ENCODE data around the gene MUC2. TPM values are rescaled to one million over a fixed set of nuclear protein-coding genes. Genes with fewer than 3 reads are reported as not detected.

The MUC2 gene
- polyA plus RNA-seq, 3 donors = 0.03 to 0.21 (median 0.17) TPM

DNA sequence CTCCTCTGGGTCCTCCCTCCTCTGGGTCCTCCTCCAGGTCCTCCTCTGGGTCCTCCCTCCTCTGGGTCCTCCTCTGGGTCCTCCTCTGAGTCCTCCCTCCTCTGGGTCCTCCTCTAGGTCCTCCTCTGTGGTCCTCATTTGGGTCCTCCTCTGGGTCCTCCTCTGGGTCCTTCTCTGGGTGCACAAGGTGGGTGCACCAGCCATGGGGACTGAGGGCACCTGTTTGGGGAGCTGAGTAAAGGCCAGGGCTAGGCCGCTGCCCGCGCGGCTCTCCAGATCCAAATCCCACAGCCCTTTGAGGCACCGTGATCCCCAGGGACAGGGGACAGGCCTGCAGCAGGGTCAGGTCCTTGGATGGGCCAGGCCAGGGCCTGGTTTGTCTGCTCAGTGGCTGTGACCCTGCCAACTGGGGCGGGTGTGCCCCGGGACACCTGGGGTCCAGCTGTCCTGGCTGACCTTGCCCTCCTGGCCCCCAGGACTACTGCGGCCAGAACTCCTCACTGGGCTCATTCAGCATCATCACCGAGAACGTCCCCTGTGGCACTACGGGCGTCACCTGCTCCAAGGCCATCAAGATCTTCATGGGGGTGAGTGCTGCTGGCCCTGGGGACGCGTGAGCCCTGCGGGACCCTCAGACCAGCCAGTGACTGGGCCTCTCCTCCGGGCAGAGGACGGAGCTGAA, 12.7 kb downstream of the MUC2 start:
- DNase-seq = no peak

DNA sequence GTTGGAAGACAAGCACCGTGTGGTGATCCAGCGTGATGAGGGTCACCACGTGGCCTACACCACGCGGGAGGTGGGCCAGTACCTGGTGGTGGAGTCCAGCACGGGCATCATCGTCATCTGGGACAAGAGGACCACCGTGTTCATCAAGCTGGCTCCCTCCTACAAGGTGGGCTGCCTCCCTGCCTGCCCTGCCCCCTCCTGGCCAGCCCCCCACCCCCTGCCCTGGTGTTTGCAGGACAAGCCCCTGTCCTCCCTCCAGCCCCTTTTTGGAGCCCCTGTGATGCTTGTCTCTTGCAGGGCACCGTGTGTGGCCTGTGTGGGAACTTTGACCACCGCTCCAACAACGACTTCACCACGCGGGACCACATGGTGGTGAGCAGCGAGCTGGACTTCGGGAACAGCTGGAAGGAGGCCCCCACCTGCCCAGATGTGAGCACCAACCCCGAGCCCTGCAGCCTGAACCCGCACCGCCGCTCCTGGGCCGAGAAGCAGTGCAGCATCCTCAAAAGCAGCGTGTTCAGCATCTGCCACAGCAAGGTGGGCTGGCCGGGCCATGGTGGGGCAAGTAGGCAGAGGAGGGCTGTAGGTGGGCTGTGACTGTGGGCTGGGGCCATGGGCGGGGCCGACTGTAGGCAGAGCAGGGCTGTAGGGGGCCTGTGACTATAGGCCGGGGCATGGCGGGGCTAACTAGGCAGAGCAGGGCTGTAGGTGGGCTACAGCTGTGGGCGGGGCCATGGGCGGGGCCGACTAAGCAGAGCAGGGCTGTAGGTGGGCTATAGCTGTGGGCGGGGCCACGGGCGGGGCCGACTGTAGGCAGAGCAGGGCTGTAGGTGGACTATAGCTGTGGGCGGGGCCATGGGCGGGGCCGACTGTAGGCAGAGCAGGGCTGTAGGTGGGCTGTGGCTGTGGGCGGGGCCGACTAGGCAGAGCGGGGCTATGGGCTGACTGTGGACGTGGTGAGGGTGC, 13.6 kb downstream of the MUC2 start:
- no peak for DNase-seq

DNA sequence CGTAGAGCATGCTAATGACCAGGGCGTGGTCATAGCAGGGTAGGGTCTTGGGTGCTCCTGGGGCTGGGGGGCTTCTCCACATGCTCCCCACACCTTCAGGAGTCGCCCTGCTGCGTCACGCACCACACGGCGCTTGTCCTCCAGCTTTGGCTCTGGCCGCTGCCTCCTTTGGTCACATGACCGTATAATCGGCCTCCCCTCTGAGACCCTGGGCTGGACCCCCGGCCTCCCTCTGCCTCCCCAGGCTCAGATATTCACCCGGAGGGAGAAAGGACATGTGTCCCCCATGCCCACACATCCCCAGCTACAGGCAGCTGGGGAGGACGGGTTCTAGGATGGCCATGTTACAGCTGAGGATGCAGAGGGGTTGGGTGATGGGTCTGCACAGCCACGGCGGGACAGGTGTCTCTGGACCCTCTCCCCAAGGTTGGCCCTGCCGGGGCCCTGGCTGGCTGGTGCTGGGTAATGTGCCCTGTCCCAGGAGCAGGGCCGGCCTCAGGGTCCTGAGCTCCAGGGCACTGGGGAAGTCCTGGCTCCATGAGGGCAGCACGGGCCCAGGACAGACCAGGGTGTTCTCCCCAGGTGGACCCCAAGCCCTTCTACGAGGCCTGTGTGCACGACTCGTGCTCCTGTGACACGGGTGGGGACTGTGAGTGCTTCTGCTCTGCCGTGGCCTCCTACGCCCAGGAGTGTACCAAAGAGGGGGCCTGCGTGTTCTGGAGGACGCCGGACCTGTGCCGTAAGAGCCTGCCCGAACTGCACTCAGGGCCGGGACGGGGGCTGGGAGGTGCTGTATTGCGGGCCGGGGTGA, 14.5 kb downstream of the MUC2 start:
- no peak for DNase-seq

DNA sequence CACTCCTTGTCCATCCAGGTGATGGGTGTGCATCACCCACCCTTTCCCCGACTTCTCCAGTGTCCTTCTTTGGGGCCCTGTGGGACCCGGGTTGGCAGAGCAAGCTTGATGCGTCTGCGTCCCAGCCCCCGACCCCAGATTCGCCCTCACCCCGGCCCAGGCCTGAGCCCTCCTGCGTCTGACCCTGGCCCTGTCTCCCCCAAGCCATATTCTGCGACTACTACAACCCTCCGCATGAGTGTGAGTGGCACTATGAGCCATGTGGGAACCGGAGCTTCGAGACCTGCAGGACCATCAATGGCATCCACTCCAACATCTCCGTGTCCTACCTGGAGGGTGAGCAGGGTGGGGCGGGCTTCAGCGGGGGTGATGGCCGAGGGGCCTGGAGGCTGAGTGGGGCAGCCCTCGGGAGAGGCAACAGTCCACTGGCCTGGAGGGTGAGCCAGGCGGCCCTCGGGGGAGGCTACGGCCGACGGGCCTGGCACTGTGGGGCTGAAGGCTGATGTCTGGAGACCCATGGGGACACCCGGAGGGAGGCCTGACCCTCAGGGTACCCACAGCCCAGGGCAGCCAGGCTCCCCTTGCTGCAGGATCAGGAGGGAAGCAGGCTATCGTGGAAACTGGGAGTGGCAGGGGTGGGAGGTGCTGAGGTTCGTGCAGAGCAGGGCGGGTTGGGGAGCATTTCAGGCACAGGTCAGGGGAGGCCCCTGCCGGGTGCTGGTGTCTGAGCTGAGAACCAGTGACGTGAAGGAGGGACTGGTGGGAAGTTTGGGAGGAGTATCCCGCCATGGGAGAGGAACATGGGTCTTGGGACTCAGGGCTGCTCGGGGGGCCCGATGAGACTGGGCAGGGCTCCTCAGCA, 15.3 kb downstream of the MUC2 start:
- no peak for DNase-seq

DNA sequence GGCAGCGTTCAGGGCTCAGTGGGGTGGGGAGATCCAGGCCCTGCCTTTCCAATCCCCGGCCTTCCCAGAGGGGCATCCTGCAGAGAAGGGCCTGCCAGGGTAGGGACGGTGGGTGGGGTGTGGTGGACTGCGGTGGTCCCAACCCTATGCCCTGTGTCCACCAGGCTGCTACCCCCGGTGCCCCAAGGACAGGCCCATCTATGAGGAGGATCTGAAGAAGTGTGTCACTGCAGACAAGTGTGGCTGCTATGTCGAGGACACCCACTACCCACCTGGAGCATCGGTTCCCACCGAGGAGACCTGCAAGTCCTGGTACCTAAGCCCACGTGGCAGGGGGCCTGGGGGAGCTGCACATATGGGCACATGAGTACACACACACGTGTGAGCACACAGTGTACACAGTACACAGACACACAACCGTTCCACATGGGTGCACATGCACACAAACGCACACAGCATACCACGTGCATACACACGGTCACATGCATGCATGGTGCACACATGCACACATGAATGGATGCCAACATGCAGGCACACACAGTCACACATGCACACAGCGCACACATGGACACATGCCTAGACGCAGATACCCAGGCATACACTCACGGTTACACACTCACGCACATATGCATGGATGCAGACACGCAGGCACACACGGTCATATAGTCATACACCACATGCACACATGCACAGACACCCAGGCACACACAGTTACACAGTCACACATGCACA, 16.1 kb downstream of the MUC2 start:
- no peak for DNase-seq

DNA sequence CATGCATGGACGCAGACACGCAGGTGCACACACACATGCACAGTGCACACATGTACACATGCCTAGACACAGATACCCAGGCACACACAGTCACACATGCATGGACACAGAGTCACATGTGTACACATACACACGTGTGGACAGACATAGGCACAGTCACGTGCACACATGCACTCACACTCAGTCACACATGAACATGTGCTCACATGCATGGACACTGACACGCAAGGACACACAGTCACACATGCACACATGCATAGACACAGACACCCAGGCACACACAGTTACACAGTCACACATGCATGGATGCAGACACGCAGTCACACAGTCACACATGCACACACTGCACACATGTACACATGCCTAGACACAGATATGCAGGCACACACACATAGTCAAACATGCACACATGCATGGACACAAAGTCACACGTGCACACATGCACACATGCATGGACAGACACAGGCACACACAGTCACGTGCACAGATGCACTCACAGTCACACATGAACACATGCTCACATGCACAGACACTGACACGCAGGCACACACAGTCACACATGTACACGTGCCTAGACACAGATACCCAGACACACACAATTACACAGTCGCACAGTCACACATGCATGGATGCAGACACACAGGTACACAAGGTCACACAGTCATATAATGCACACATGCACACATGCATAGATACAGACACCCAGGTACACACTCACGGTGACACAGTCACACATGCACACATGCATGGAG, 16.8 kb downstream of the MUC2 start:
- DNase-seq = no peak

DNA sequence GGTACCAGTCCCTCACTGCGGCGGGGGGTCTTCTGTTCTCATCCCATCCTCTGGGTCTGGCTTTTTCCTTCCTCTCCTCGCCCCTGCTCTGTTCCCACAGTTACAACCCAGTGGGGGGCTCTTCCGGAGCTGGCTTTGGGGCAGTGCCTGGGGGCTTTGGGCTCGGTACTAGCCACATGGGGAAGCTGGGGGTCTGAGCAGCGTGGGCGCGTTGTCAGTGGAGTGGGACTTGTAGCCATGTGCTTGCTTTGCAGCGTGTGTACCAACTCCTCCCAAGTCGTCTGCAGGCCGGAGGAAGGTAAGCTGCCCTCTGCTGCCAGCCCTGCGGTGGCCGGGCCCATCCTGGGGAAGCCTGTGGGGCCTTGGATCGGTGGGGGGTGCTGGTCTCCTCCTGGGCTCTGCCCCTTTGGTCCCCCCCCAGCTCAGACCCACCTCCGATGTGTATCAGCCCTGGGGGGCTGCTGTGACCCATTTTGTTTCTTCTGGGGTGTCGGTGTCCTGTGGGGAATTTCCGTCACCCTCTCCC, 17.5 kb downstream of the MUC2 start:
- DNase-seq = no peak

DNA sequence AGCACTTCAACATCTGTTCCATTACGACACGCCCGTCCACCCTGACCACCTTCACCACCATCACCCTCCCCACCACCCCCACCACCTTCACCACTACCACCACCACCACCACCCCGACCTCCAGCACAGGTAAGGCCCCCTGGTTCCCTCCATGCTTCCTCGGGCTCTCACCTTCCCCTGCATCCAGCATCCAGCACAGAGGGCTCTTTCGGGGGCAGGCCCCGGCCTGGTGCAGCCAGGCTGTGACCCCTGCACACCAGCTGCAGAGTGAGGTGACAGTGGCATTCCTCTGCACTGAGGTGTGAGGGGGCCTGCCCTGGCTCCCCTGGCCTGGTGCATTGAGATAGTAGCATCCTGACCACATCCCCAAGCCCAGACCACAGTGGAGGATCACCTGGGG, 18.2 kb downstream of the MUC2 start:
- no peak for DNase-seq

DNA sequence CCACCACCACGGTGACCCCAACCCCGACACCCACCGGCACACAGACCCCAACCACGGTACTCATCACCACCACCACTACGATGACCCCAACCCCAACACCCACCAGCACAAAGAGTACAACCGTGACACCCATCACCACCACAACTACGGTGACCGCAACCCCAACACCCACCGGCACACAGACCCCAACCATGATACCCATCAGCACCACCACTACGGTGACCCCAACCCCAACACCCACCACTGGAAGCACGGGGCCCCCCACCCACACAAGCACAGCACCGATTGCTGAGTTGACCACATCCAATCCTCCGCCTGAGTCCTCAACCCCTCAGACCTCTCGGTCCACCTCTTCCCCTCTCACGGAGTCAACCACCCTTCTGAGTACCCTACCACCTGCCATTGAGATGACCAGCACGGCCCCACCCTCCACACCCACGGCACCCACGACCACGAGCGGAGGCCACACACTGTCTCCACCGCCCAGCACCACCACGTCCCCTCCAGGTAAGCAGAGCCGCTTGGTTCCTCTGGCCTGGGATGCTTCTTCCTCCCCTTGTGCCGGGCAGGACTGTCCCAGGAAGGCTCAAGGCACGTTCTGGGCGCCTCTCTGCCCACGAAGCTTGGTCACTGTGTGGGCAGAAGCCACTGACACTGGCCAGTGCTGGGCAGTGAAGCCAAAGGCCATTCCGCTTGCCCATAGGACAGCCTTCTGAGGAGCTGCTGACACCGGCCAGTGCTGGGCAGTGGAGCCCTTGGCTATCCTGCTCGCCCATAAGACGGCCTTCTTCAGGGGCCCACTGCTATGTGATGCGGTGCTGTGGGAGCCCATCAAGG, 25.1 kb downstream of the MUC2 start:
- no peak for DNase-seq

DNA sequence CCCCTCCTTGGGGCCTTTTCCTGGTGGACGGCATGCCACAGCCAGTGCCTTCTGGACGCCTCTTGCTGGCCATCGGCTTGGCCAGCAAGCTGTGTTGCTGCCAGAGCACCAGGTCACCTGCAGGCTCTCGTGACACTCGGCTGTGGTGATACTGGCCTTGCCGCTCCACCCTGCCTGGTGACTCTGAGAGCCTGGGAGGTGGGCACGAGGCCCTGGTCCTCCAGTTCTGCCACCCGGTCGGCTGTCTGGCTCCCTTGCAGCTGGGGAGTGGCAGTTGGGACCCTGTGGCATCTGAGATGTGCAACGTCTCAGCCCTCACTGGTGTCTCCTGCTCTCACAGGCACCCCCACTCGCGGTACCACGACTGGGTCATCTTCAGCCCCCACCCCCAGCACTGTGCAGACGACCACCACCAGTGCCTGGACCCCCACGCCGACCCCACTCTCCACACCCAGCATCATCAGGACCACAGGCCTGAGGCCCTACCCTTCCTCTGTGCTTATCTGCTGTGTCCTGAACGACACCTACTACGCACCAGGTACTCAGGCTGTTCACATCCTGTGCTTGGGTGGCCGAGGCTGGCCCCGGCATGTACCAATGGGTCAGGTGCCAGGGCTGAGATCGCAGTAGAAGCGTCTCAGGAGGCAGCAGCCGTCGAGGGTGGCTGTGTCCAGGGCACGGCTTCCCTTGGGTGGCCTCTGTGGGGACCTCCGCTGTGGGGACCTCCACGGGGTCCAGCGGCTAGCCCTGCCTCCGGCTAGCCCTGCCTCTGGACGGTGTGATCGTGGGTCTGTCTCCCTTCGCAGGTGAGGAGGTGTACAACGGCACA, 26.0 kb downstream of the MUC2 start:
- DNase-seq = no peak

DNA sequence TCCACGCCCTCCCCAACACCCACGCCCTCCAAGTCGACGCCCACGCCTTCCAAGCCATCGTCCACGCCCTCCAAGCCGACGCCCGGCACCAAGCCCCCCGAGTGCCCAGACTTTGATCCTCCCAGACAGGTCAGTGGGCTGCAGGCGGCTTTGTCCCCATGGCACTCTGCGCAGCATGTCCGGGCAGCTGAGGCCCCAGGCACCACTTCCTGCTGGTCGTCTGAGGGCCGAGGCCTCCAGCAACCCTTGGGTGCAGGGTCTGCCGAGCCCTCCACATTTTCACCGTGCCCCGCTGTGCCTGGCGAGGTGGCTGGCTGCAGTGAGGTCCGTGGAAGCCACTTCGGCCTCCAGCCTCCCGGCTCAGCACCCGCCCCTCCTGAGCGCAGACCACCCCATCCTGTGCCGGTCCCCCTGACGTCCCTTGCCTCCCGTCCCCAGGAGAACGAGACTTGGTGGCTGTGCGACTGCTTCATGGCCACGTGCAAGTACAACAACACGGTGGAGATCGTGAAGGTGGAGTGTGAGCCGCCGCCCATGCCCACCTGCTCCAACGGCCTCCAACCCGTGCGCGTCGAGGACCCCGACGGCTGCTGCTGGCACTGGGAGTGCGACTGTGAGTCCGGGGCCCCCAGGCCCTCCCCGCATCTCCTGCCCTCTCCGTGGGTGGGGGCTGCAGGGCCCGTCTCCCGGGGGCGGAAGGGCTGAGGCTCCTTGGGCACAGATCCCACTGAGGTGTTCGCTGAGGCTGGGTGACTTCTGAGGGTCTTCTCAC, 26.8 kb downstream of the MUC2 start:
- DNase-seq = no peak

DNA sequence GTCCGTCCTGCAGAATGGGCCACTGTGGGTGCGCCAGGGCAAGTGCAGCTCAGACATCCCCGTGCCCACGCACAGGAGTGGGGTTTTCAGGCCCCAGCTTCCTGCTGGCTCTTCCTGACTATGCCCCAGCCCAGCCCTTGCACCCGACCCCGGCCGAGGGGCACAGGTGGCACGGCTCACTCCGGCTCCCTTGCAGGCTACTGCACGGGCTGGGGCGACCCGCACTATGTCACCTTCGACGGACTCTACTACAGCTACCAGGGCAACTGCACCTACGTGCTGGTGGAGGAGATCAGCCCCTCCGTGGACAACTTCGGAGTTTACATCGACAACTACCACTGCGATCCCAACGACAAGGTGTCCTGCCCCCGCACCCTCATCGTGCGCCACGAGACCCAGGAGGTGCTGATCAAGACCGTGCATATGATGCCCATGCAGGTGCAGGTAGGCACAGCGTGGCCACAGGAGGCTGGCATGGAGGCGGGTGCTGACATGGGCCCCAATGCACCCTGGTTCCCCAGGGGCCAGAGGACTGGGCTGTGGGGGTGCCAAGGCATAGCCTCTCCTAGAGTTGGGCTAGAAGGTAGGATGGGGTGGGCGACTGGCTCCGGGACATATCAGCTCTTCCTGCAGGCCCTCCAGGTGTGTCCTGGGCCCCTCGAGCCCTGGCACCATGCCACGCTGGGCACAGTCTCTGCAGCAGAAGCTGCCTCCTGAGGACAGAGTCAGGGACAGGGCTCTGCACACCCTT, 27.7 kb downstream of the MUC2 start:
- no peak for DNase-seq

DNA sequence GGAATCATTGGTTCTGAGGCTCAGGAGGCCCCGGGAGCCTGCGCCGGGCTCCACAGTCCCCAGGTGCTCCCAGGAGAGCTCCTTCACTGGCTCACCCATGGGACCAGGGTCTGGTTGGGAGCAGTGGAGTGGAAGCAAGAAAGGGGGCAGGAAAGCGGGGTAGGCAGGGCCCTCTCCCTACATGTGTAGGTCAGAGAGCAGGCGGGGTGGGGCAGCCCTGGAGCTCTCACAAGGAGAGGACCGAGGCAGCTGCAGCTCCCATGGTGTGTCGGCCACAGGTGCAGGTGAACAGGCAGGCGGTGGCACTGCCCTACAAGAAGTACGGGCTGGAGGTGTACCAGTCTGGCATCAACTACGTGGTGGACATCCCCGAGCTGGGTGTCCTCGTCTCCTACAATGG, 28.3 kb downstream of the MUC2 start:
- DNase-seq = no peak

DNA sequence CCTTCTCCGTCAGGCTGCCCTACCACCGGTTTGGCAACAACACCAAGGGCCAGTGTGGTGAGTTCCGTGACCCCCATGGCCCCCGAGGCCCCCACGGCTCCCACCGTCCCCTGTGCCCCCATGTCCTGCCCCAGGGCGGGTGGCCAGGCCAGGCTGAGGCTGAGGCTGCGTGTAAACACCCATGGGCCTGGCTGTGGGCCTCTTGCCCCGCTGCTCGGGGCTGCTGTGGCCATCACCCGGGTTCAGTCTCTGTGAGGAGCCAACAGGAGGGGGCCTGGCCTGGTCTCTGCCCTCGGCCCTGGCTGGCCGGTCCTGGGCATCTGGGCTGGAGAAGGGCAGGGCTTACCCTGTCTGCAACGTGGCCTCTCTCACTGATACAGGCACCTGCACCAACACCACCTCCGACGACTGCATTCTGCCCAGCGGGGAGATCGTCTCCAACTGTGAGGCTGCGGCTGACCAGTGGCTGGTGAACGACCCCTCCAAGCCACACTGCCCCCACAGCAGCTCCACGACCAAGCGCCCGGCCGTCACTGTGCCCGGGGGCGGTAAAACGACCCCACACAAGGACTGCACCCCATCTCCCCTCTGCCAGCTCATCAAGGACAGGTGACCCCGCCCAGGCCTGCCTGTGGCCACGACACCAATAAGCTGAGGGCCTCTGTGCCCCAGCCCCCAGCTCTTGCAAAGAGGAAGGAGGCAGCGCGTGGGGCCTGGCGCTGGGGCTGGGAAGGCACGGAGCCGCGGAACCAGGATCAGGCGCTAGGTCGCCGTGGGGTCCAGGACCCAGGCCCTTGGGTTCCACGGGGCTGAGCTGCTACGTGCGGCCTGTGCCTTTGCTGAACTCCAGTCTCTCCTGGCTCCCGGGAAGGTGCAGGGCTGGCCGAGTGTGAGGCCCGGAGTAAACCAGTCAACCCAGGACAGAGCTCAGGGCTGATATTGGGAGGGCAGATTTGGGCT, 29.0 kb downstream of the MUC2 start:
- DNase-seq = no peak
